ENCODE data around the gene JPH3. TPM values are rescaled to one million over a fixed set of nuclear protein-coding genes. Genes with fewer than 3 reads are reported as not detected.

The JPH3 gene
- polyA plus RNA-seq, 1 donor (not counting 4 experiments of a cell fraction or from before 2014, with no cell fraction given) = not detected

GRCh38 chr16:87703835-87704375 is 101.6 kb downstream of the JPH3 start:
- Histone ChIP-seq H3K9me3 (ENCODE audit: control insufficient read depth, low read depth, low read length) (no peaks in the 10 kb centered on the region), H3K4me2 (ENCODE audit: control insufficient read depth, extremely low read depth, insufficient read depth, low read depth, low read length) (no peak overlapping the region), H3K9ac (ENCODE audit: control insufficient read depth, extremely low read depth, insufficient read depth, low read length) (no peak overlapping the region), H3K4me1 (ENCODE audit: control insufficient read depth, extremely low read depth, insufficient read depth, low read length) (no peaks in the 10 kb centered on the region), H3K9me1 (ENCODE audit: control insufficient read depth, extremely low read depth, insufficient read depth, low read length) (no peaks in the 10 kb centered on the region), H4K20me1 (ENCODE audit: control insufficient read depth, extremely low read depth, insufficient read depth, low read length) (no peaks in the 10 kb centered on the region), H3K79me2 (ENCODE audit: control insufficient read depth, insufficient read depth, low read length) (no peaks in the 10 kb centered on the region), H3K27me3 (ENCODE audit: control insufficient read depth, extremely low read depth, insufficient read depth, low read length) (no peaks in the 10 kb centered on the region), H2AFZ (ENCODE audit: control insufficient read depth, low read length) (no peak overlapping the region), H3K4me3 (ENCODE audit: control insufficient read depth in 2 of 3, extremely low read depth in 1 of 3, insufficient read depth in 2 of 3, low read depth in 1 of 3, low read length in 3 of 3) (no peak overlapping the region), H3K27ac (ENCODE audit: control insufficient read depth, insufficient read depth, low read length) (no peak overlapping the region), H3K36me3 (ENCODE audit: control insufficient read depth in 2 of 2, extremely low read depth in 1 of 2, insufficient read depth in 2 of 2, low read length in 2 of 2) (peaks cover 5 to 11% of the 10 kb centered on the region in 2 experiments)
- no peak for DNase-seq (ENCODE audit: low read depth, low spot score)
- no peak for FAIRE-seq
- TF ChIP-seq CTCF (optimal IDR thresholded peaks at IDR 0.05 in 1 of 3, IDR thresholded peaks at IDR 0.05 in 1 of 3, conservative IDR thresholded peaks at IDR 0.05 in 1 of 3; ENCODE audit: extremely low read depth in 1 of 3, insufficient read depth in 2 of 3, low read length in 3 of 3) (no peak), EZH2 (IDR thresholded peaks at IDR 0.05; ENCODE audit: low read length) (no peak)
- dilution Hi-C loops (cut with MboI; ENCODE audit: extremely low pct_ligation_motif_present, low sequenced_read_pairs) = no loop called here

GRCh38 chr16:87704754-87705353 is 102.5 kb downstream of the JPH3 start:
- Histone ChIP-seq H3K4me3 (ENCODE audit: control insufficient read depth in 2 of 3, extremely low read depth in 1 of 3, insufficient read depth in 2 of 3, low read depth in 1 of 3, low read length in 3 of 3) (no peak overlapping the region), H3K9me3 (ENCODE audit: control insufficient read depth, low read depth, low read length) (no peaks in the 10 kb centered on the region), H3K9ac (ENCODE audit: control insufficient read depth, extremely low read depth, insufficient read depth, low read length) (no peak overlapping the region), H3K4me1 (ENCODE audit: control insufficient read depth, extremely low read depth, insufficient read depth, low read length) (no peaks in the 10 kb centered on the region), H3K36me3 (ENCODE audit: control insufficient read depth in 2 of 2, extremely low read depth in 1 of 2, insufficient read depth in 2 of 2, low read length in 2 of 2) (peaks cover 5 to 11% of the 10 kb centered on the region in 2 experiments), H2AFZ (ENCODE audit: control insufficient read depth, low read length) (no peak overlapping the region), H4K20me1 (ENCODE audit: control insufficient read depth, extremely low read depth, insufficient read depth, low read length) (no peaks in the 10 kb centered on the region), H3K4me2 (ENCODE audit: control insufficient read depth, extremely low read depth, insufficient read depth, low read depth, low read length) (no peak overlapping the region), H3K79me2 (ENCODE audit: control insufficient read depth, insufficient read depth, low read length) (no peaks in the 10 kb centered on the region), H3K27ac (ENCODE audit: control insufficient read depth, insufficient read depth, low read length) (no peak overlapping the region), H3K9me1 (ENCODE audit: control insufficient read depth, extremely low read depth, insufficient read depth, low read length) (no peaks in the 10 kb centered on the region), H3K27me3 (ENCODE audit: control insufficient read depth, extremely low read depth, insufficient read depth, low read length) (no peaks in the 10 kb centered on the region)
- no peak for FAIRE-seq
- TF ChIP-seq CTCF (optimal IDR thresholded peaks at IDR 0.05 in 1 of 3, IDR thresholded peaks at IDR 0.05 in 1 of 3, conservative IDR thresholded peaks at IDR 0.05 in 1 of 3; ENCODE audit: extremely low read depth in 1 of 3, insufficient read depth in 2 of 3, low read length in 3 of 3) (no peak), EZH2 (IDR thresholded peaks at IDR 0.05; ENCODE audit: low read length) (no peak)
- no peak for DNase-seq (ENCODE audit: low read depth, low spot score)
- dilution Hi-C loops (cut with MboI; ENCODE audit: extremely low pct_ligation_motif_present, low sequenced_read_pairs) = no loop called here
